DMS114 treated with DMSO at 0.1 percent for 48 hours (cell line): Measurements from ENCODE around the gene FOXK1.
"Not testable (repeated sequence)": the region's sequence is repeated elsewhere in the genome, so short reads cannot be mapped to it uniquely, and the experiment has no call there.

Source experiments
- DNase-seq: peaks from one replicate; lab custom pipeline; 2025; ENCODE audit not compliant: unreplicated experiment; lab: John Stamatoyannopoulos, UW

FOXK1 gene

GRCh38 chr7:4783292-4783652 is 101.2 kb downstream of the FOXK1 start:
- DNase-seq = no peak

- DNase-seq = no peak
These were observed 101.8 kb downstream of the FOXK1 start for GRCh38 chr7:4783762-4784351.

- DNase-seq = no peak
These were observed 102.7 kb downstream of the FOXK1 start for GRCh38 chr7:4784799-4785198.

GRCh38 chr7:4785371-4785770 is 103.3 kb downstream of the FOXK1 start:
- no peak for DNase-seq

- DNase-seq = no peak
These were observed 103.9 kb downstream of the FOXK1 start for GRCh38 chr7:4786015-4786414.

GRCh38 chr7:4787541-4787940 is 105.4 kb downstream of the FOXK1 start:
- DNase-seq = no peak

- no peak for DNase-seq
These were observed 106.0 kb downstream of the FOXK1 start for GRCh38 chr7:4787947-4788626.

- DNase-seq = no peak
These were observed 106.6 kb downstream of the FOXK1 start for GRCh38 chr7:4788627-4789189.

GRCh38 chr7:4789194-4790077 is 107.3 kb downstream of the FOXK1 start:
- DNase-seq = no peak

- no peak for DNase-seq
These were observed 108.0 kb downstream of the FOXK1 start for GRCh38 chr7:4790078-4790465.

- no peak for DNase-seq
These were observed 108.5 kb downstream of the FOXK1 start for GRCh38 chr7:4790516-4790991.

GRCh38 chr7:4791101-4791737 is 109.1 kb downstream of the FOXK1 start:
- no peak for DNase-seq

GRCh38 chr7:4791738-4792536 is 109.8 kb downstream of the FOXK1 start:
- DNase-seq = no peak

- no peak for DNase-seq
These were observed 110.5 kb downstream of the FOXK1 start for GRCh38 chr7:4792537-4793126.

GRCh38 chr7:4793385-4793993 is 111.4 kb downstream of the FOXK1 start:
- DNase-seq = not testable (repeated sequence)

- DNase-seq = not testable (repeated sequence)
These were observed 112.1 kb downstream of the FOXK1 start for GRCh38 chr7:4794171-4794570.

GRCh38 chr7:4794591-4795350 is 112.7 kb downstream of the FOXK1 start:
- DNase-seq = no peak

- DNase-seq = no peak
These were observed 114.4 kb downstream of the FOXK1 start for GRCh38 chr7:4796453-4796852.
